HG03159 (cell line): Measurements from ENCODE around the gene COX6A2.
"Not testable (repeated sequence)": the region's sequence is repeated elsewhere in the genome, so short reads cannot be mapped to it uniquely, and the experiment has no call there.

Source experiments
- ATAC-seq: cut with Tn5 transposase; IDR thresholded peaks from one replicate; pipeline ENCODE4 v1.9.1; 2021; ENCODE audit warnings: mild to moderate bottlenecking, moderate library complexity; ENCODE audit not compliant: unreplicated experiment

Gene COX6A2

DNA sequence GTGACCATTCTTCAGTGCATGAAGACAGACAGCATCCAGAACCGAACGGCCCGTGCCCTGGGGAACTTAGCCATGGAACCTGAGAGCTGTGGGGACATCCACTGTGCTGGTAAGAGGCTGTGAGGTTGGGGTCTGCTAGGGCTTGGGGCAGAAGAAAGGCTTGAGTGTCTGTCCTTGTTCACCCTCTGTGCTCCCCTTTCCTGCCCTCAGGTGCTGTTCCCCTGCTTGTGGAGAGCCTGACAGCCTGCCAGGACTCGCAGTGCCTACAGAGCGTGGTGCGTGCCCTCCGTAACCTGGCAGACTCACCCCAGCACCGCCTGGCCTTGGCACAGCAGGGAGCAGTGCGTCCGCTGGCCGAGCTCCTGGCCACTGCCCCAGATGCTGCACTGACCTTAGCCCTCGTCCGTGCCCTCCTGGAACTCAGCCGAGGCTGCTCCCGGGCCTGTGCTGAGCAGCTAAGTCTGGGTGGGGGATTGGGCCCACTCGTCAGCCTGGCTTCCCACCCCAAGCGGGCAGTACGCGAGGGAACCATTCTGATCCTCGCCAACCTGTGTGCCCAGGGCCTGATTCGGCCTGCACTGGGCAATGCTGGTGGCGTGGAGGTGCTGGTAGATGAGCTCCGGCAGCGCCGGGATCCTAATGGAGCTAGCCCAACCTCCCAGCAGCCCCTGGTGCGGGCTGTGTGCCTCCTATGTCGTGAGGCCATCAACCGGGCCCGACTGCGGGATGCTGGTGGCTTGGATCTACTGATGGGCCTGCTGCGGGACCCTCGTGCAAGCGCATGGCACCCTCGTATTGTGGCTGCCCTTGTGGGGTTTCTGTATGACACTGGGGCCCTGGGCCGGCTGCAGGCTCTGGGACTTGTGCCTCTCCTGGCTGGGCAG is 34.0 kb upstream of the COX6A2 start:
- no peak for ATAC-seq

DNA sequence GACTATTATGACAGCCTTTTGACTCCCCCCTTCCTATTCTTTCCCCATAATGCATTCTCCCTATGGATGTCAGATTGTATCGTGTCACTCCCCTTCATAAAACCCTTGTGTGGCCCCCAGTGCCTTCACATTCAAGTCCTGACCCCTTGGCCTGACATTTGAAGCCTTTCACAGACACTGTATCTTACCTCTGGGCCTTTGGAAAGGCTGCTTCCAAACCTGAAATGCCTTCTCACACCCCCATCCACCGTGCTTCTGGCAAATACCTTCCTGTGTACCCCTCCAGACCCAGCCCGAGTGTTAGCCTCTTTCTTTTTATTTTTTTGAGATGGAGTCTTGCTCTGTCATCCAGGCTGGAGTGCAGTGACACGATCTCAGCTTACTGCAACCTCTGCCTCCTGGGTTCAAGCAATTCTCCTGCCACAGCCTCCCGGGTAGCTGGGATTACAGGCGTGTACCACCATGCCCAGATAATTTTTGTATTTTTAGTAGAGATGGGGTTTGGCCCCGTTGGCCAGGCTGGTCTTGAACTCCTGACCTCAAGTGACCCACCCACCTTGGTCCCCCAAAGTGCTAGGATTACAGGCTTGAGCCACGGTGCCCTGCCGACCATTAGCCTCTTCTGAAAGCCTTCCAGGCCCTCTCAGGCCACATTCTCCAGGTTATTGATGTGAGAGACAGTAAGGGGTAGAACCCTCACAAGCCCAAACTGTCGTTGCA is 33.2 kb upstream of the COX6A2 start:
- no peak for ATAC-seq

DNA sequence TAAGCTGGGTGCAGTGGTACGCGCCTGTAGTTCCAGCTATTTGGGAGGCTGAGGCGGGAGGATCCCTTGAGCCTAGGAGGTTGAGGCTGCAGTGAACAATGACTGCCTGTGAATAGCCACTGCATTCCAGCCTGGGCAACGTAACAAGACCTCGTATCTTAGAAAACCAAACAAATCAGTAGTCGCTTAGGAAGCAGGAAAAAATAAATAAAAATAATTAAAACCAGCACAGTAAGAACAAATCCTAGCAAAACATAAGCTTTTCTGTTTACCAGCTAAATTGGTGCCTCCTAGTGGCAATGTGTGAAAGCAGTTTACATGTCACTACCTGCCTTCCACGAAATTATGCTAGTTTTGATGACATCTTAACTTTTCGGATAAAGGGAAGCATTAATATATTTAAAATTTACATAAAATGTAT is 32.4 kb upstream of the COX6A2 start:
- ATAC-seq = no peak

GRCh38 chr16:31459687-31460581 is 31.8 kb upstream of the COX6A2 start:
- ATAC-seq = peak; percentile 67

GRCh38 chr16:31458844-31459686 is 30.9 kb upstream of the COX6A2 start, which contains the start of gene ARMC5:
ARMC5 (plus strand) TSS chr16:31459501; CDS start chr16:31459525, 24 bp downstream.
- ATAC-seq = peak; percentile 72

DNA sequence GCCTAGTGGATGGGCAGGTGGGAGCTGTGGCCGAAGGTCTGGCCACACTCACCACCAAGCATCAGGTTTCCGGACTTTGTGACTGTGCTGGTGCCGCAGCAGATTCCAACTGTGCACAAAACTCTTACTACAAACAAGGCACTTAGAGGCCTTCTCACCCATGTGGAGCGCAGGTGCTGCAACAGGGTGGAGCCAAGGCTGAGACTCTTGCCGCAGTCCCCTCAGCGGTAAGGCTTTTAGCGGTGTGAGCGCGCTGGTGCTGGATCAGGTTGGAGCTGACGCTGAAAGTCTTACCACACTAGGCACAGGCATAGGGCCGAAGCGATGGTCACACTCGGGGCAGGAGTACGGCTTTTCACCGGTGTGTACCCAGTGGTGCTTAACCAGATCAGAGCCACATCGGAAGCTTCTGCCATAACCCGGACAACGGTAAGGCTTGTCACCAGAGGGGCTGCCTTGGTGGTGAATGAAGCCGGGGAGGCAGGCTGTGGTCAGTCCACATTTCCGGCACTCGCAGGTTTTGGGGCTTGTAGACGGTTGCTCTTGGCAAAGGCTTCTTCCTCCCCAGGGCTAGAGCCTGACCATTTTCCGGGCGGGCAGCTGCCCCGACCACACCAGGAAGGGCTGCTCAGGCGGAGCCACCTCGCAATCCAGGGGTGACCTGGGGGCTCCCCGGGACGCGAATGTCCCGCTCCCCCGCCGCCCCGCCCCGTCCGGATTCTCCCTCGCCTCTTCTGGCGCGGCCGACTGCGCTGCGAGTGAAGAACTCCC is 30.1 kb upstream of the COX6A2 start:
- ATAC-seq = no peak

GRCh38 chr16:31456988-31457360 is 28.8 kb upstream of the COX6A2 start:
- ATAC-seq = no peak

DNA sequence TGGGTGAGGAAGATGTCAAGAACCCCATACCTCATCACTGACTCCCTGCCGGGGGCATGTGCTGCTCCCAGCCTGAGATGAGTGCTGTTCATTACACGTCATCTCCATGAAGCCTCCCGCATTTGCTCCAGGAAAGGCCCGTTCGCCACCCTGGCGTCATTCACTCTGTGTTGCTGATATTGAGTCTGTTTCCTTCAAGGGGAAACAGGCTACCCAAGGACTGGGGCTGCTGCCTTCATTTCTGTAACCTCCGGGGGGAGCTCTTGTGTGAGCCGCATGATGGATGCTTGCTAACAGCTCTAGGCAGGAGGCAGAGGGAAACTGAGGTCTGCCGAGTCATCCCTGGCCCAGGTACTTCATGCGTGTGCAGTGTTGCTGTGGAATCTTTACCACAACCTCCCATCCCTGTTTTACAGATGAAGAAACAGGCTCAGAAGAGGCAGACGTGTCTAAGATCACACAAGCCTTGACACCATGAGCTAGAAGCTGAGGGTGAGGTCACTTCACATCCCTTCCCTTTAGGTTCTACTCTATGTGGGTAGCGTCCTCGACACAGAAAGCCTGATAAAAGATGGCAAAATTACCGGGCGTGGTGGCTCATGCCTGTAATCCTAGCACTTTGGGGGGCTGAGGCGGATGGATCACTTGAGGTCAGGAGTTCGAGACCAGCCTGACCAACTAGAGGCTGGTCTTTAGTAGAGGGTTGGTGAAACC is 27.6 kb upstream of the COX6A2 start:
- no peak for ATAC-seq

DNA sequence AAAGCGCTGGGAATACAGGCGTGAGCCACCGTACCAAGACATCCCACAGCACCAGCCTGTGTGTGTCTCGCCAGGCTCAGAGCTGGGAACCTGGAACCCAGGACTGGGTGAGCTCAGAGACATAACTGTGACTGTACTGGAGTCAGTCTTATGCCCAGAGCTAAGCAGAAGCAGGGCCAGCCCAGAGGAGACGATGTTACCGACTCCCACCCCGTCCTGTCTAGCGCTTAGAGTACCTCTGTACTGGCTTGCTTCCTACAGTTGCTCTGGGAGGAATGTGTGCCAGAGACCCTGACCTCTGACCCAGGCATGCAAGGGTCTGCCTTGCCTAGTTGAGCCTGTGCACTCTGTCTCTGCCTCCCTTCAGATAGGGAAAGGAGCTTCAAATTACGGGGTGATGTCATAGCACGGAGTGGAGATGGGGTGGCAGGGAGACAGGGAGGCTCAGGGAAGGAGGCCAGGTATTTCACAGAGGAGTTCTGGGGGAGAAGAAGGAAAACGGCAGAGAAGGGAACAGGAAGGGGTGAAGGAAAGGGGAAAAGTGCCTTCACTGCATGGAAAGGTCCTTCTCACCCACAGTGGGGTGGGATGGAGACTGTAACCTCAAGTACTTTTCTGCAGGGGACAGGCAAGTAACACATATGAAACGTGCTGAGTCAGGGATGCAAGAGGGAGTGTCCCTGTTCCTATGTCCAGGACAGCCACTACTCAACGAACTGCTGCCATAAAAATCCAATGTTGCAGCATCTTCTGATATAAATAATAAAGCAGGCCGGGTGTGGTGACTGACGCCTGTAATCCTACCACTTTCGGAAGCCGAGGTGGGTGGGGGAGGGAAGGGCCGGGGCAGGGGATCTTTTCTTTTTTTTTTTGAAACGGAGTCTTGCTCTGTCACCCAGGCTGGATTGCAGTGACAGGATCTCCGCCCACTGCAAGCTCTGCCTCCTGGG is 25.4 kb upstream of the COX6A2 start:
- no peak for ATAC-seq

DNA sequence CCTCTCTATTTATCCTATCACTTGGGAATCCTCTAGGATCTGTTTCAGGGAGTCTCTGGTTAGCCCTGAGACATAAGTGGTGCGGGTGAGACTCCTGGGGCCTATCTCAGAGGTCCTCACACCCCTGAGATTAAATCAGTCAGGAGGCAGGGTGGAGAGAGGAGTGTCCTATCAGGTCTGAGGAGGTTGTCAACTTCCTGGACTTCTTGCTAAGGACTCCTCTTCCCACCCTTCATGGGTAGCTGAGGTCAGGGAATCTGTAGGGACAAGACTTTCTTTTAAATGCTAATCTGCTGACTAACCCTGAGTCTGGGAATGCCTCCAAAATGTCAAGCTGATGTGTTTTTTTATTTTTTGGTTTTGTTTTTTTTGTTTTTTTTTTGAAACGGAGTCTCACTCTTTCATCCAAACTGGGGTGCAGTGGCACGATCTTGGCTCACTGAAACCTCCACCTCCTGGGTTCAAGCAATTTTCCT is 24.5 kb upstream of the COX6A2 start:
- no peak for ATAC-seq

GRCh38 chr16:31451681-31452351 is 23.7 kb upstream of the COX6A2 start:
- ATAC-seq = no peak

DNA sequence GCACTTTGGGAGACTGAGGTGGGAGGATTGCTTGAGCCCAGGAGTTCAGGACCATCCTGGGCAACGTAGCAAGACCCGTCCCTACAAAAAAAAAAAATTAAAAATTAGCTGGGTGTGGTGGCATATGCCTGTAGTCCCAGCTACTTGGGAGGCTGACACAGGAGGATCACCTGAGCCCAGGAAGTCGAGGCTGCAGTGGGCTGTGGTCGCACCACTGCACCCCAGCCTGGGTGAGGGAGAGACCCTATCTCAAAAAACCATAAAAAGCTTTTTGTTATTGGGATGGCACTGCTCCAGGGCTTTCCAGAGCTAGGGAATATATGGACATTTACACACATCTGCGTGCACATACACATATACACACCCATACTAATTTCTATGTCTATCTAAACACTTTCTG is 23.0 kb upstream of the COX6A2 start:
- no peak for ATAC-seq

DNA sequence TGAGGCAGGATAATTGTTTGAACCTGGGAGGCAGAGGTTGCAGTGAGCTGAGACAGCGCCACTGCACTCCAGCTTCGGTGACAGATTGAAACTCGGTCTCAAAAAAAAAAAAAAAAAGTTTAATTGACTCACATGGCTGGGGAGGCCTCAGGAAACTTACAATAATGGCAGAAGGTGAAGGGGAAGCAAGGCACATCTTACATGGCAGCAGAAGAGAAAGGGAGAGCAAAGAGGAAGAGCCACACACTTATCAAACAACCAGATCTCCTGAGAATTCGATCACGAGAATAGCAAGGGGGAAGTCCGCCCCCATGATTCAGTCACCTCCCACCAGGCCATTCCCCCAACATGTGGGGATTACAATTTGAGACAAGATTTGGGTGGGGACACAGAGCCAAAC is 17.8 kb upstream of the COX6A2 start:
- ATAC-seq = not testable (repeated sequence)

DNA sequence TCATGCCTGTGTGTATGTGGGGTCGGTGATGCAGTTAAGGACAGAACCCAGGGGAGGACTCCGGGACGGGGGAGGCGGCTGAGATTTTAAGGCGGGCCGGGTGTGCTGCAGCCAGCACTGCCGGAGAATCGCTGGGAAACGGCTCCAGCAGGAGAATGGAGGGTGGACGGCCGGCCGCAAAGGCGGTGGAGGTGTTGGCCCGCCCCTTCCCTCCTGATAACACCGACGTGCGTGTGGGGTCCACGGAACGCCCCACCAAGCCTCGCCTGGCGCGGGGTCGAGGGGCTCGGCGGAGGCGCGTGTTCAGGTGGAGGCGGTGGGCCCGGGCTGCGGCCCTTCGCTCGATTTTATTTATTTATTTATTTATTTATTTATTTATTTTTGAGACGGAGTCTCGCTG is 13.8 kb upstream of the COX6A2 start:
- no peak for ATAC-seq

DNA sequence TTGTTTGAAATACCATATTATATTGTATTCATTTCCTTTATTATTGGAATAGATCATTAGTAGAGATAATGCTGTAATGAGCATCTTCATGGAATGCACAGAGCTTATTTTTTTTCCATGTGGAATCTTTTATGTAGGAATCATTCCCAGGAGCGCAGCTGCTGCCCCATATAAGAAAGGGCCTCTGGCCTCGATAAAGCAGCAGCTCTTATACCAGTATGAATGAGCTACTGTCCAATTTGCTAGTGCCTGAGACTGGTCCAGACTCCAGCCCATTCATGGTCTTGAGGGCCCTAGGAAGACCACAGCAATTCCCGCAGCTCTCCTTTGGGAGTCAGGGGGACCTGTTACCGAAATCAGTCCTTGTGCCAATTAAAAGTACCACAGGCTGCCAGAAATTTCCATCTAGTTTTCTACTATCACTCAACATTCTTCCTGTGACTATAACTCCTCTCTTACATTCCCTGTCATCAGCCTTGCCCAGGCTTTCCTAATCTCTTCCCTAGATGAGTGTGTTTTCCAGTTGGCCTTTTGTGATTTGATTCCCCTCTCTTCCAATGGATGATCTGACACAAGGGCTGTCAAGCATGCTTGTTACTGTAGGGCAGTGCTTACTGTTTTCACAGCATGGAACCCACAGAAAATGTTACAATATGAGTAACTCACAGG is 12.5 kb upstream of the COX6A2 start:
- ATAC-seq = no peak

DNA sequence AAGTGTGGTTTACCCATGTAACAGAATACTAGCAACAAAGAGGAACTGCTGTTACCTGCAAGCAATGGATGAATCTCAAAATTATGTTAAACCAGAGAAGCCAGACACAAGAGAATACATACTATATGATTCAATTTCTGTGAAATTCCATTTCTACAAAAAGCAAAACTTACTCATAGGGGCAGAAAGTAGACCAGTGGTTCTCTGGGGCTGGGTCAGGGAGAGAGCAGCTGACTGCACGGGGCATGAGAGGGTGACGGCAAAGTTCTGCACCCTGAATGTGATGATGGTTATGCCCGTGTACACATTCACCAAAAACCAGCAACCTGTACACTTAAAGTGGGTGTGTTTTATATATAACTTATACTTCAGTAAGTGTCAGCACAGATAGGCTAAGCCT is 11.4 kb upstream of the COX6A2 start:
- no peak for ATAC-seq
